IMR-90 (cell line): ENCODE results near the gene B3GALNT1. TPM values are rescaled to one million over a fixed set of nuclear protein-coding genes. Genes with fewer than 3 reads are reported as not detected.

ENCODE experiments used
- ATAC-seq: fragments of 200-7000 bp; cut with Tn5 transposase; 2 replicates; pipeline ENCODE4 v1.9.1; 2020; ENCODE audit warnings: low read depth, mild to moderate bottlenecking, moderate library complexity
- BruUV-seq: library from RNA; stranded (reverse); fragments of 400-500 nt; replicated peaks from 2 replicates; lab custom pipeline; 2021; lab: Mats Ljungman, UMichigan
- CTCF ChIA-PET: fragments of 300-600 bp; formaldehyde crosslinking; extraction: SDS; loops from one replicate; lab custom pipeline; 2021; ENCODE audit warnings: antibody characterized with exemption; lab: Yijun Ruan, JAX
- POLR2A ChIA-PET: fragments of 300-600 bp; sonication (Branson Sonifier 250); formaldehyde crosslinking; loops from one replicate; lab custom pipeline; 2022; ENCODE audit warnings: antibody characterized with exemption; ENCODE audit not compliant: unreplicated experiment; lab: Charles Lee
- DNase-seq: peaks from one replicate; pipeline ENCODE4 v3.0.0; 2013
- H2AFZ ChIP-seq: replicated peaks from 2 replicates; pipeline ENCODE3; 2013; ENCODE audit warnings: low read length, mild to moderate bottlenecking; ENCODE audit not compliant: poor library complexity
- H2AK5ac ChIP-seq: 2 replicates; pipeline ENCODE4 v1.6.1; 2013; ENCODE audit warnings: low read depth, low read length, inconsistent platforms
- H2AK9ac ChIP-seq: replicated peaks from 2 replicates; pipeline ENCODE3; 2013; ENCODE audit warnings: mild to moderate bottlenecking, low read depth, low read length, moderate library complexity; ENCODE audit not compliant: poor library complexity
- H2BK120ac ChIP-seq: 2 replicates; pipeline ENCODE4 v1.6.1; 2013; ENCODE audit warnings: low read depth, low read length, inconsistent platforms
- H2BK15ac ChIP-seq: 3 replicates; pipeline ENCODE4 v1.6.1; 2013; ENCODE audit warnings: low read depth, low read length, inconsistent platforms
- H2BK20ac ChIP-seq: 2 replicates; pipeline ENCODE4 v1.6.1; 2013; ENCODE audit warnings: low read depth, mild to moderate bottlenecking, inconsistent platforms, low read length, moderate library complexity
- H2BK5ac ChIP-seq: 2 replicates; pipeline ENCODE4 v1.6.1; 2013; ENCODE audit warnings: mild to moderate bottlenecking, low read depth, low read length, inconsistent platforms; ENCODE audit not compliant: poor library complexity, severe bottlenecking
- H3K14ac ChIP-seq: replicated peaks from 2 replicates; pipeline ENCODE4 v1.6.1; 2013; ENCODE audit warnings: low read depth, low read length, inconsistent platforms
- H3K18ac ChIP-seq: 2 replicates; pipeline ENCODE4 v1.6.1; 2013; ENCODE audit warnings: low read depth, low read length, control low read depth
- H3K23ac ChIP-seq: 2 replicates; pipeline ENCODE4 v1.6.1; 2013; ENCODE audit warnings: low read depth, low read length, inconsistent platforms
- H3K27ac ChIP-seq: 2 replicates; pipeline ENCODE4 v1.5.1; 2013; ENCODE audit warnings: mild to moderate bottlenecking, control low read depth, low read length; ENCODE audit not compliant: insufficient read depth
- H3K27me3 ChIP-seq: 2 replicates; pipeline ENCODE4 v1.6.1; 2013; ENCODE audit warnings: low read length; ENCODE audit not compliant: control insufficient read depth, insufficient read depth
- H3K36me3 ChIP-seq: 2 replicates; pipeline ENCODE4 v1.6.1; 2013; ENCODE audit warnings: low read length, mixed read lengths; ENCODE audit not compliant: control insufficient read depth, insufficient read depth
- H3K4ac ChIP-seq: 2 replicates; pipeline ENCODE4 v1.6.1; 2013; ENCODE audit warnings: low read depth, low read length, inconsistent platforms
- H3K4me1 ChIP-seq: 2 replicates; pipeline ENCODE4 v1.6.1; 2013; ENCODE audit warnings: low read length, mixed read lengths; ENCODE audit not compliant: control insufficient read depth, insufficient read depth
- H3K4me2 ChIP-seq: 2 replicates; pipeline ENCODE4 v1.6.1; 2013; ENCODE audit warnings: low read depth, mild to moderate bottlenecking, control low read depth, low read length, moderate library complexity
- H3K4me3 ChIP-seq: 2 replicates; pipeline ENCODE4 v1.5.1; 2013; ENCODE audit warnings: low read depth, mild to moderate bottlenecking, control low read depth, low read length, moderate library complexity; ENCODE audit not compliant: insufficient read depth
- H3K56ac ChIP-seq: 2 replicates; pipeline ENCODE4 v1.6.1; 2013; ENCODE audit warnings: low read length, inconsistent platforms; ENCODE audit not compliant: insufficient read depth; ENCODE audit errors: extremely low read depth
- H3K79me1 ChIP-seq, 2 experiments: 2 replicates each; pipeline ENCODE4 v1.6.1; 2013; ENCODE audit warnings: low read length in 2 of 2, inconsistent platforms in 1 of 2, low read depth in 1 of 2
- H3K9ac ChIP-seq: 2 replicates; pipeline ENCODE4 v1.6.1; 2013; ENCODE audit warnings: low read depth, low read length, control low read depth
- H3K9me1 ChIP-seq: 2 replicates; pipeline ENCODE4 v1.6.1; 2013; ENCODE audit warnings: low read length, inconsistent platforms; ENCODE audit not compliant: insufficient read depth
- H3K9me3 ChIP-seq: 2 replicates; pipeline ENCODE4 v1.6.1; 2013; ENCODE audit warnings: low read length; ENCODE audit not compliant: control insufficient read depth, insufficient read depth
- H4K20me1 ChIP-seq: 2 replicates; pipeline ENCODE4 v1.6.1; 2013; ENCODE audit warnings: low read length, inconsistent platforms; ENCODE audit not compliant: insufficient read depth
- H4K5ac ChIP-seq: 2 replicates; pipeline ENCODE4 v1.6.1; 2013; ENCODE audit warnings: mild to moderate bottlenecking, low read depth, low read length, control low read depth
- H4K8ac ChIP-seq, 2 experiments: 2 replicates each; pipeline ENCODE4 v1.6.1; 2013; ENCODE audit warnings: low read depth in 2 of 2, low read length in 2 of 2, control low read depth in 1 of 2, inconsistent platforms in 1 of 2
- H4K91ac ChIP-seq: 2 replicates; pipeline ENCODE4 v1.6.1; 2013; ENCODE audit warnings: low read depth, low read length, inconsistent platforms; ENCODE audit not compliant: insufficient read depth
- CEBPB ChIP-seq: IDR thresholded peaks from 2 replicates; pipeline ENCODE4 v1.6.1; 2012; ENCODE audit warnings: low read depth, low read length, improper control_type of control experiment
- ELK1 ChIP-seq: fragments of 150-350 bp; IDR thresholded peaks from 2 replicates; pipeline ENCODE4 v1.6.1; 2016; ENCODE audit warnings: low read depth, mild to moderate bottlenecking, low read length, moderate library complexity, borderline replicate concordance
- MAFK ChIP-seq: IDR thresholded peaks from 2 replicates; pipeline ENCODE4 v1.6.1; 2012; ENCODE audit warnings: low read depth, low read length, improper control_type of control experiment
- MAZ ChIP-seq: IDR thresholded peaks from 2 replicates; pipeline ENCODE4 v1.6.1; 2012; ENCODE audit warnings: low read depth, mild to moderate bottlenecking, low read length, improper control_type of control experiment, moderate library complexity, borderline replicate concordance
- MXI1 ChIP-seq: IDR thresholded peaks from 2 replicates; pipeline ENCODE4 v1.6.1; 2012; ENCODE audit warnings: low read depth, mild to moderate bottlenecking, low read length, moderate library complexity, borderline replicate concordance
- NFE2L2 ChIP-seq: fragments of 150-350 bp; IDR thresholded peaks from 2 replicates; pipeline ENCODE4 v1.6.1; 2016; ENCODE audit warnings: low read depth, mild to moderate bottlenecking, low read length
- POLR2A ChIP-seq: IDR thresholded peaks from 2 replicates; pipeline ENCODE4 v1.6.1; 2012; ENCODE audit warnings: mild to moderate bottlenecking, low read depth, low read length
- RAD21 ChIP-seq: IDR thresholded peaks from 2 replicates; pipeline ENCODE4 v1.6.1; 2012; ENCODE audit warnings: low read length, improper control_type of control experiment
- RFX5 ChIP-seq: IDR thresholded peaks from 2 replicates; pipeline ENCODE4 v1.8.0; 2012; ENCODE audit warnings: low read depth, mild to moderate bottlenecking, low read length, moderate library complexity
- SMC3 ChIP-seq: fragments of 150-350 bp; IDR thresholded peaks from 2 replicates; pipeline ENCODE4 v1.6.1; 2016; ENCODE audit warnings: low read depth, mild to moderate bottlenecking, antibody characterized with exemption, low read length, moderate library complexity
- WGBS, 2 experiments: methylation state at CpG; one replicate each; pipeline versions ENCODE4 v1.1.5 to v1.1.7; 2013; ENCODE audit warnings: missing lambda C conversion rate in 2 of 2; ENCODE audit not compliant: insufficient read length in 1 of 2; ENCODE audit errors: extremely low coverage in 2 of 2; 5-methylcytosine and 5-hydroxymethylcytosine counted together
- dilution Hi-C: fragments of 300-500 bp; cut with HindIII; formaldehyde crosslinking; loops from one replicate; pipeline ENCODE4 v1.14.3; 2018; ENCODE audit warnings: low sequenced_read_pairs; ENCODE audit not compliant: unreplicated experiment
- in situ Hi-C: fragments of 300-500 bp; cut with MboI; formaldehyde crosslinking; loops from 3 replicates; pipeline ENCODE4 v1.14.3; 2019; ENCODE audit warnings: low sequenced_read_pairs, inconsistent platforms, mixed read lengths
- intact Hi-C: fragments of 100-400 bp; cut with micrococcal nuclease; formaldehyde crosslinking; loops from 2 replicates; pipeline ENCODE4 v1.10.0; 2022
- polyA plus RNA-seq, 3 experiments: library from polyadenylated mRNA; depleted of rRNA; stranded (reverse); fragments of >200 nt; gene quantifications; 2 replicates each; pipeline ENCODE4 v1.2.3, GENCODE V29; 2012; ENCODE audit warnings: low replicate concordance in 1 of 3
- total RNA-seq: library from RNA; depleted of rRNA; stranded (reverse); fragments of >200 nt; gene quantifications from 2 replicates; pipeline ENCODE4 v1.2.3, GENCODE V29; 2012
- TF ChIP-seq, protein P1 (sequence below): conservative IDR thresholded peaks from 2 replicates; pipeline ENCODE4 v1.5.1; 2012; ENCODE audit warnings: mild to moderate bottlenecking, low read depth, low read length, improper control_type of control experiment

The B3GALNT1 gene
- total and polyA plus RNA-seq, 2 of the 4 experiments (the other 2 are of a cell fraction) = 5.6 to 8.2 TPM

DNA sequence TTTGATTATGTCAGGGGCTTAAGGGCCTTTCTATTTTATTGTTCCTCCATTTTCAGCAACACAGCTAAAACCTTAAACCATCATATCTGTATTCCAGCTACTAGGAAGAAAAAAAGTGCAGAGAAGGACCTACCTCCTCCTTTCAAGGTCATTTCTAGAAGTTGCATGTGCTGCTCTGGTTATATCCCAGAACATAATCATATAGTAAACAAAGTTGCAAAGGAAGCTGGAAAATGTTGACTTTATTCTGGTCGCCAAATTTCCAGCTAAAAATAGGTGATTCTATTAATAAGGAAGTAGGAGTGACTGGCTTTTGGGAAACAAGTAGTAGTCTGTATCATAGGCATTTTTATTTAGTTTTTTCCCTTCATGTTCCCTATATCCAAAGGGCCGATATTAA is 21.3 kb upstream of the B3GALNT1 start:
- Histone ChIP-seq H4K20me1 (no peaks in the 10 kb centered on the region), H2BK120ac (no peak overlapping the region), H4K5ac (no peak overlapping the region), H3K56ac (no peak overlapping the region), H4K91ac (no peak overlapping the region), H3K4me2 (no peak overlapping the region), H2AK9ac (no peak overlapping the region), H2BK20ac (no peak overlapping the region), H3K4ac (no peak overlapping the region), H3K27me3 (no peaks in the 10 kb centered on the region), H4K8ac (no peak overlapping the region), H3K4me3 (no peak overlapping the region), H2AFZ (no peak overlapping the region), H2AK5ac (no peak overlapping the region), H3K27ac (no peak overlapping the region), H3K9me3 (no peaks in the 10 kb centered on the region), H3K9ac (no peak overlapping the region), H3K79me1 (no peaks in the 10 kb centered on the region), H3K9me1 (no peaks in the 10 kb centered on the region), H3K36me3 (no peaks in the 10 kb centered on the region), H2BK5ac (no peak overlapping the region), H3K14ac (no peak overlapping the region), H3K4me1 (no peaks in the 10 kb centered on the region), H3K23ac (no peak overlapping the region), H3K18ac (no peak overlapping the region), H2BK15ac (no peak overlapping the region)
- TF ChIP-seq MXI1 = no peak
- TF ChIP-seq MAZ = no peak
- TF ChIP-seq, protein P1, sequence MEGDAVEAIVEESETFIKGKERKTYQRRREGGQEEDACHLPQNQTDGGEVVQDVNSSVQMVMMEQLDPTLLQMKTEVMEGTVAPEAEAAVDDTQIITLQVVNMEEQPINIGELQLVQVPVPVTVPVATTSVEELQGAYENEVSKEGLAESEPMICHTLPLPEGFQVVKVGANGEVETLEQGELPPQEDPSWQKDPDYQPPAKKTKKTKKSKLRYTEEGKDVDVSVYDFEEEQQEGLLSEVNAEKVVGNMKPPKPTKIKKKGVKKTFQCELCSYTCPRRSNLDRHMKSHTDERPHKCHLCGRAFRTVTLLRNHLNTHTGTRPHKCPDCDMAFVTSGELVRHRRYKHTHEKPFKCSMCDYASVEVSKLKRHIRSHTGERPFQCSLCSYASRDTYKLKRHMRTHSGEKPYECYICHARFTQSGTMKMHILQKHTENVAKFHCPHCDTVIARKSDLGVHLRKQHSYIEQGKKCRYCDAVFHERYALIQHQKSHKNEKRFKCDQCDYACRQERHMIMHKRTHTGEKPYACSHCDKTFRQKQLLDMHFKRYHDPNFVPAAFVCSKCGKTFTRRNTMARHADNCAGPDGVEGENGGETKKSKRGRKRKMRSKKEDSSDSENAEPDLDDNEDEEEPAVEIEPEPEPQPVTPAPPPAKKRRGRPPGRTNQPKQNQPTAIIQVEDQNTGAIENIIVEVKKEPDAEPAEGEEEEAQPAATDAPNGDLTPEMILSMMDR = no peak
- TF ChIP-seq ELK1 = no peak
- no peak for TF ChIP-seq RFX5
- no peak for TF ChIP-seq POLR2A
- TF ChIP-seq RAD21 = no peak
- TF ChIP-seq MAFK = no peak
- no peak for TF ChIP-seq CEBPB
- TF ChIP-seq SMC3 = no peak
- TF ChIP-seq NFE2L2 = no peak
- dilution Hi-C loops (no loop called here), intact Hi-C loops (no loop called here), in situ Hi-C loops (no loop called here)
- CTCF ChIA-PET = no interaction called here
- no TSS peak for BruUV-seq
- no peak for DNase-seq
- WGBS, 2 experiments = no CpG with 5 or more reads among the region's 2 CpGs
- POLR2A ChIA-PET = interaction anchor here (0.6 kb wide), 1 partner anchor 84 kb away, joined by 4 read pairs; no protein-coding TSS in a partner anchor
- no peak for ATAC-seq
